ENCODE data around the gene ZSCAN31. TPM values are rescaled to one million over a fixed set of nuclear protein-coding genes. Genes with fewer than 3 reads are reported as not detected.

The ZSCAN31 gene
- total and polyA plus RNA-seq, 9 of the 15 experiments (the other 6 are each of a cell fraction or from before 2014, with no cell fraction given), result 3.9 to 12.1 (median 7.0) TPM

DNA sequence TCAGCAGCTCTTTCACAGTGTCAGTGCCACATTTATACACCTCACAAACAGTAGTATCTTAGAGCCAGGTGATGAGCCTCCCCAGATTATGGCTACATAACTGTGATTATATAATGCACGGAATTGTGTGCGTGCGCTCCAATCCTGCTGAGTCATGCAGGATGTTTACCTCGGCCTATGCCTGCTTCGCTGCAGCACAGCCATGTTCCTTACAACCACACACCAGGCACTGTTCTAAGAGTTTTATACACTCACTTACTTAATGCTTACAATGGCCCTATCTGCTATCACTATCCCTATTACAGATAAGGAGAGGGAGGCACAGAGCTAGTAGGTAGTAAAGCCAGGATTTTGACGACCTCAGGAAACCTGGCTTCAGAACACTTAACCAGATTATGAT, 21.1 kb upstream of the ZSCAN31 start (continued):
- TF ChIP-seq ZKSCAN1 (IDR thresholded peaks at IDR 0.05; ENCODE audit: low read depth, low read length) (no peak), YY1 (IDR thresholded peaks at IDR 0.05; ENCODE audit: borderline replicate concordance in 1 of 3, control insufficient read depth in 1 of 3, extremely low read depth in 1 of 3, insufficient read depth in 3 of 3, insufficient read length in 1 of 3, insufficient replicate concordance in 2 of 3, low read depth in 1 of 3, low read length in 2 of 3) (peak in 1 of 3 experiments; percentile 70), MAFK (IDR thresholded peaks at IDR 0.05; ENCODE audit: low read length) (peak; percentile 73), BRCA1 (IDR thresholded peaks at IDR 0.05) (no peak), BRCA1 (CRISPR knock-in tag; IDR thresholded peaks at IDR 0.05) (no peak), ZNF436 (CRISPR knock-in tag; IDR thresholded peaks at IDR 0.05) (no peak), TCF3 (CRISPR knock-in tag; IDR thresholded peaks at IDR 0.05) (no peak), CREBBP (IDR thresholded peaks at IDR 0.05; ENCODE audit: low read depth, low read length) (no peak), PHTF2 (CRISPR knock-in tag; IDR thresholded peaks at IDR 0.05) (no peak), KDM1A (IDR thresholded peaks at IDR 0.05) (0 out of 4 replicates have a peak, but pooled peaks of 1 of the 2 experiments have one; percentile 21), ZNF316 (IDR thresholded peaks at IDR 0.05) (peak; percentile 93), NFIX (CRISPR knock-in tag; IDR thresholded peaks at IDR 0.05; ENCODE audit: low read depth) (no peak), CAMTA2 (CRISPR knock-in tag; conservative IDR thresholded peaks at IDR 0.05) (no peak), HEY1 (CRISPR knock-in tag; IDR thresholded peaks at IDR 0.05; ENCODE audit: borderline replicate concordance) (no peak), CREM (IDR thresholded peaks at IDR 0.05; ENCODE audit: low read depth) (0 out of 2 replicates have a peak, but pooled peaks have one; percentile 15), MCM5 (IDR thresholded peaks at IDR 0.05; ENCODE audit: low read depth) (no peak), ZNF253 (CRISPR knock-in tag; conservative IDR thresholded peaks at IDR 0.05) (no peak), TEAD4 (IDR thresholded peaks at IDR 0.05; ENCODE audit: low read length) (no peak), TEAD4 (CRISPR knock-in tag; IDR thresholded peaks at IDR 0.05; ENCODE audit: borderline replicate concordance) (0 out of 2 replicates have a peak, but pooled peaks have one; percentile 25), KLF13 (tag; IDR thresholded peaks at IDR 0.05; ENCODE audit: borderline replicate concordance, low read depth) (0 out of 2 replicates have a peak, but pooled peaks have one; percentile 19), XRCC3 (IDR thresholded peaks at IDR 0.05) (no peak), GATA2 (CRISPR knock-in tag; IDR thresholded peaks at IDR 0.05) (no peak), KLF6 (CRISPR knock-in tag; IDR thresholded peaks at IDR 0.05; ENCODE audit: borderline replicate concordance) (peak; percentile 69; the same call in 1 of the 2 replicates), SNIP1 (IDR thresholded peaks at IDR 0.05; ENCODE audit: low read depth) (no peak), MITF (IDR thresholded peaks at IDR 0.05) (no peak), NFE2 (IDR thresholded peaks at IDR 0.05; ENCODE audit: low read depth) (peak; percentile 87), COPS2 (conservative IDR thresholded peaks at IDR 0.05) (no peak), L3MBTL2 (IDR thresholded peaks at IDR 0.05) (peak; percentile 50; the same call in 1 of the 2 replicates), LARP7 (IDR thresholded peaks at IDR 0.05) (no peak), RBBP5 (IDR thresholded peaks at IDR 0.05; ENCODE audit: borderline replicate concordance, insufficient read depth, low read length, poor library complexity, severe bottlenecking) (no peak), SRSF9 (IDR thresholded peaks at IDR 0.05; ENCODE audit: borderline replicate concordance, low read depth, low read length) (no peak), ESRRA (IDR thresholded peaks at IDR 0.05; ENCODE audit: borderline replicate concordance, low read depth) (no peak)

Measured in K562 (cell line).